Gastroesophageal sphincter (tissue), 4 donors: Measurements from ENCODE around the gene SYNRG. TPM values are rescaled to one million over a fixed set of nuclear protein-coding genes. Genes with fewer than 3 reads are reported as not detected.

Experiments
- ATAC-seq: fragments of 150-250 bp; one replicate; pipeline ENCODE4 v1.9.1; 2016; ENCODE audit warnings: mild to moderate bottlenecking, moderate library complexity
- H3K27ac ChIP-seq, 4 donors: fragments of 200-600 bp; sonication (generic) in 3 of 4; 1 replicate in 3 of 4; 2 replicates in 1 of 4; pipeline ENCODE4 v1.5.1; 2016 to 2019
- H3K27me3 ChIP-seq: fragments of 200-600 bp; sonication (generic); one replicate; pipeline ENCODE4 v1.5.1; 2019
- H3K36me3 ChIP-seq, 2 donors: fragments of 200-600 bp; sonication (generic); one replicate each; pipeline ENCODE4 v1.5.1; 2019; ENCODE audit warnings: control low read depth in 1 of 2
- H3K4me1 ChIP-seq, 3 donors: fragments of 200-600 bp; sonication (generic); 1 replicate in 2 of 3; 2 replicates in 1 of 3; pipeline ENCODE4 v1.5.1; 2016 to 2019; ENCODE audit warnings: control low read depth in 2 of 3
- H3K4me3 ChIP-seq, 2 donors: fragments of 200-600 bp; sonication (generic); one replicate each; pipeline ENCODE4 v1.5.1; 2019; ENCODE audit warnings: mild to moderate bottlenecking in 1 of 2, moderate library complexity in 1 of 2
- H3K9me3 ChIP-seq, 3 donors: fragments of 200-600 bp; sonication (generic); one replicate each; pipeline ENCODE4 v1.5.1; 2017 to 2019; ENCODE audit warnings: control low read depth in 2 of 3
- CTCF ChIP-seq, 4 experiments: fragments of 200-600 bp in 2 of 4; fragments of 450-650 bp in 2 of 4; sonication (generic) in 1 of 4; IDR thresholded peaks; one replicate each; pipeline ENCODE4 v1.5.1; 2017 to 2019; ENCODE audit warnings: antibody characterized with exemption in 4 of 4, mild to moderate bottlenecking in 2 of 4, moderate library complexity in 2 of 4
- EP300 ChIP-seq: sonication (generic); formaldehyde crosslinking; IDR thresholded peaks from one replicate; pipeline ENCODE4 v1.6.1; 2017; ENCODE audit warnings: antibody characterized with exemption, mild to moderate bottlenecking
- POLR2A ChIP-seq, 2 donors: fragments of 450-650 bp; IDR thresholded peaks; one replicate each; pipeline ENCODE4 v1.6.1; 2017; ENCODE audit warnings: antibody characterized with exemption in 2 of 2, mild to moderate bottlenecking in 2 of 2, moderate library complexity in 1 of 2
- POLR2AphosphoS5 ChIP-seq: sonication (generic); formaldehyde crosslinking; IDR thresholded peaks from one replicate; pipeline ENCODE4 v1.6.1; 2017; ENCODE audit warnings: antibody characterized with exemption
- WGBS, 2 donors: methylation state at CpG; one replicate each; pipeline ENCODE4 v1.1.5; 2018; ENCODE audit warnings: low coverage in 1 of 2; 5-methylcytosine and 5-hydroxymethylcytosine counted together
- total RNA-seq, 4 donors: library from RNA; depleted of rRNA; stranded (reverse); fragments of >200 nt; gene quantifications; one replicate each; pipeline ENCODE4 v1.1.0, GENCODE V29; 2016

Gene SYNRG
- total RNA-seq, 4 donors from 2014 or later, result 11.9 to 29.9 (median 16.8) TPM

- Histone ChIP-seq H3K27me3 (no peaks in the 10 kb centered on the region), H3K4me3 (no peak overlapping the region), H3K27ac (no peak overlapping the region), H3K9me3 (no peaks in the 10 kb centered on the region), H3K36me3 (peaks cover 0 to 77% of the 10 kb centered on the region in 2 donors), H3K4me1 (peaks cover 0 to 13% (median 0%) of the 10 kb centered on the region in 3 donors)
- TF ChIP-seq EP300 (no peak), POLR2A (IDR thresholded peaks at IDR 0.05) (no peak), POLR2AphosphoS5 (no peak), CTCF (IDR thresholded peaks at IDR 0.05) (no peak)
- no peak for ATAC-seq
- 100% methylated on average over 2 of the region's 3 CpGs for WGBS, 2 donors
Measured at GRCh38 chr17:37555386-37555785, 53.8 kb downstream of the SYNRG start.

GRCh38 chr17:37553401-37553966 is 55.7 kb downstream of the SYNRG start:
- WGBS, 2 donors, result 89 to 90% methylated on average over 2 to 5 of the region's 6 CpGs
- ATAC-seq, result no peak
- Histone ChIP-seq H3K9me3 (no peaks in the 10 kb centered on the region), H3K27me3 (no peaks in the 10 kb centered on the region), H3K36me3 (peaks cover 0 to 57% of the 10 kb centered on the region in 2 donors), H3K27ac (no peak overlapping the region), H3K4me1 (peaks cover 0 to 21% (median 0%) of the 10 kb centered on the region in 3 donors), H3K4me3 (no peak overlapping the region)
- TF ChIP-seq POLR2A (IDR thresholded peaks at IDR 0.05), result no peak
- TF ChIP-seq POLR2AphosphoS5, result no peak
- no peak for TF ChIP-seq CTCF (IDR thresholded peaks at IDR 0.05)
- TF ChIP-seq EP300, result no peak

GRCh38 chr17:37551788-37552187 is 57.4 kb downstream of the SYNRG start:
- 83 to 94% methylated on average over 3 of the region's 3 CpGs for WGBS, 2 donors
- H3K4me3 ChIP-seq, result no peak overlapping the region
- H3K9me3 ChIP-seq, result no peaks in the 10 kb centered on the region
- H3K27ac ChIP-seq, result no peak overlapping the region
- no peaks in the 10 kb centered on the region for H3K27me3 ChIP-seq
- TF ChIP-seq EP300 (no peak), CTCF (IDR thresholded peaks at IDR 0.05) (no peak), POLR2A (IDR thresholded peaks at IDR 0.05) (no peak), POLR2AphosphoS5 (no peak)
- H3K4me1 ChIP-seq, result peaks cover 0 to 37% (median 2%) of the 10 kb centered on the region in 3 donors
- ATAC-seq, result no peak
- peaks cover 0 to 41% of the 10 kb centered on the region in 2 donors for H3K36me3 ChIP-seq

GRCh38 chr17:37547986-37548385 is 61.2 kb downstream of the SYNRG start:
- peaks cover 0 to 50% (median 2%) of the 10 kb centered on the region in 3 donors for H3K4me1 ChIP-seq
- H3K27me3 ChIP-seq, result no peaks in the 10 kb centered on the region
- no peak overlapping the region for H3K27ac ChIP-seq
- TF ChIP-seq POLR2A (IDR thresholded peaks at IDR 0.05) (no peak), EP300 (no peak), POLR2AphosphoS5 (no peak), CTCF (IDR thresholded peaks at IDR 0.05) (no peak)
- H3K4me3 ChIP-seq, result no peak overlapping the region
- peaks cover 0 to 26% of the 10 kb centered on the region in 2 donors for H3K36me3 ChIP-seq
- 13% methylated on average over 1 of the region's 1 CpG for WGBS, 2 donors
- H3K9me3 ChIP-seq, result no peaks in the 10 kb centered on the region
- ATAC-seq, result no peak

GRCh38 chr17:37546302-37546701 is 62.9 kb downstream of the SYNRG start:
- Histone ChIP-seq H3K4me3 (no peak overlapping the region), H3K36me3 (peaks cover 0 to 28% of the 10 kb centered on the region in 2 donors), H3K4me1 (peaks cover 0 to 43% (median 2%) of the 10 kb centered on the region in 3 donors), H3K9me3 (no peaks in the 10 kb centered on the region), H3K27ac (no peak overlapping the region), H3K27me3 (no peaks in the 10 kb centered on the region)
- no peak for ATAC-seq
- TF ChIP-seq EP300, result no peak
- no peak for TF ChIP-seq POLR2AphosphoS5
- no peak for TF ChIP-seq CTCF (IDR thresholded peaks at IDR 0.05)
- no peak for TF ChIP-seq POLR2A (IDR thresholded peaks at IDR 0.05)
- 35 to 44% methylated on average over 3 of the region's 3 CpGs for WGBS, 2 donors
